Right lobe of liver (tissue), 6 donors: ENCODE data around the gene SLC6A18. TPM values are rescaled to one million over a fixed set of nuclear protein-coding genes. Genes with fewer than 3 reads are reported as not detected.
A peak's percentile ranks its signal among the peaks of the same experiment; 100 is the strongest.

Experiments
- ATAC-seq, 4 donors: fragments of 200-7000 bp; cut with Tn5 transposase; one replicate each; pipeline ENCODE4 v1.9.1; 2020; ENCODE audit warnings: mild to moderate bottlenecking in 4 of 4, moderate library complexity in 4 of 4
- DNase-seq, 3 donors: peaks; one replicate each; pipeline ENCODE4 v3.0.0-alpha.2; 2020
- H3K27ac ChIP-seq, 3 donors: fragments of 200-600 bp; one replicate each; pipeline ENCODE4 v1.8.0; 2022
- H3K27me3 ChIP-seq, 2 donors: fragments of 200-600 bp; one replicate each; pipeline ENCODE4 v1.8.0; 2022
- H3K36me3 ChIP-seq, 4 donors: fragments of 200-600 bp; sonication (generic) in 1 of 4; one replicate each; pipeline versions ENCODE4 v1.5.1 to v1.8.0; 2017 to 2022; ENCODE audit warnings: control low read depth in 1 of 4
- H3K4me1 ChIP-seq, 4 donors: fragments of 200-600 bp; sonication (generic) in 1 of 4; one replicate each; pipeline versions ENCODE4 v1.5.1 to v1.8.0; 2017 to 2022; ENCODE audit warnings: control low read depth in 1 of 4
- H3K4me3 ChIP-seq, 3 donors: fragments of 200-600 bp; one replicate each; pipeline ENCODE4 v1.8.0; 2022
- H3K9me3 ChIP-seq, 4 donors: fragments of 200-600 bp; sonication (generic) in 1 of 4; one replicate each; pipeline versions ENCODE4 v1.5.1 to v1.8.0; 2017 to 2022; ENCODE audit warnings: control low read depth in 1 of 4
- POLR2A ChIP-seq: fragments of 450-650 bp; IDR thresholded peaks from one replicate; pipeline ENCODE4 v1.6.1; 2017; ENCODE audit warnings: antibody characterized with exemption, mild to moderate bottlenecking
- WGBS: methylation state at CpG from one replicate; pipeline ENCODE4 v1.1.6; 2018; ENCODE audit warnings: low coverage, low lambda C conversion rate; ENCODE audit not compliant: insufficient coverage; ENCODE audit errors: missing lambda C conversion rate; 5-methylcytosine and 5-hydroxymethylcytosine counted together
- intact Hi-C, 2 donors: fragments of 100-400 bp; cut with DNase I; formaldehyde crosslinking; loops; one replicate each; pipeline versions ENCODE4 v1.11.2 to v1.14.1; 2022
- total RNA-seq, 6 experiments: library from RNA; depleted of rRNA in 2 of 6; stranded (reverse); fragments of >200 nt in 2 of 6; fragmentation: NEBNext Ultra II Directional in 3 of 6; extraction: Animal tissue kit (Norgen Biotek cat#: 25700) in 3 of 6; gene quantifications; one replicate each; pipeline versions ENCODE4 v1.1.0 to v1.2.4, GENCODE V29; 2016 to 2023
- TF ChIP-seq, protein P1 (sequence below), 4 donors: fragments of 200-600 bp in 3 of 4; fragments of 450-650 bp in 1 of 4; IDR thresholded peaks; one replicate each; pipeline versions ENCODE4 v1.5.1 to v1.8.0; 2016 to 2022; ENCODE audit warnings: antibody characterized with exemption in 4 of 4, mild to moderate bottlenecking in 2 of 4
- donor health status: DM: no; HTN: yes; CAD: no.
- donor health status: DM: no; HTN: no; CAD: no.
- donor health status: DM: no; HTN: no; CAD: no.
- donor health status: DM: no; HTN: yes; CAD: no.
- donor health status: DM: no; HTN: yes; CAD: no.

SLC6A18 gene
- total RNA-seq, 6 experiments from 2014 or later, result not detected

DNA sequence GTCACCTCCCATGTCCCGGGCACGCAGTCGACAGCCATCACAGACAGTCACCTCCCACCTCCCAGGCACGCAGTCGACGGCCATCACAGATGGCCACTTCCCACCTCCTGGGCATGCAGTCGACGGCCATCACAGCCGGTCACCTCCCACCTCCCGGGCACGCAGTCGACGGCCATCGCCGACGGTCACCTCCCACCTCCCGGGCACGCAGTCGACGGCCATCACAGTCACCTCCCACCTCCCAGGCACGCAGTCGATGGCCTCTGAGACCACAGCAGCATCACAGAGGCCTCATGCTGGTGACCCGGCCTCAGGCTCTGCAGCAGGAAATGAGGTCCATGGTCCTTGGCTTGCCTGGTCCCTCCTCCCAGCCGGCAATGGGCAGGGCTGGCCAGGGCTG is 29.3 kb upstream of the SLC6A18 start:
- Histone ChIP-seq H3K4me3 (no peak overlapping the region), H3K4me1 (no peaks in the 10 kb centered on the region), H3K27me3 (no peaks in the 10 kb centered on the region), H3K9me3 (no peaks in the 10 kb centered on the region), H3K36me3 (no peaks in the 10 kb centered on the region), H3K27ac (no peak overlapping the region)
- 77% methylated on average over 7 of the region's 24 CpGs for WGBS
- intact Hi-C loops, result no loop called here
- DNase-seq, result peak in 1 of 3 donors; percentile 40
- ATAC-seq, result no peak
- TF ChIP-seq POLR2A, result no peak
- TF ChIP-seq, protein P1, sequence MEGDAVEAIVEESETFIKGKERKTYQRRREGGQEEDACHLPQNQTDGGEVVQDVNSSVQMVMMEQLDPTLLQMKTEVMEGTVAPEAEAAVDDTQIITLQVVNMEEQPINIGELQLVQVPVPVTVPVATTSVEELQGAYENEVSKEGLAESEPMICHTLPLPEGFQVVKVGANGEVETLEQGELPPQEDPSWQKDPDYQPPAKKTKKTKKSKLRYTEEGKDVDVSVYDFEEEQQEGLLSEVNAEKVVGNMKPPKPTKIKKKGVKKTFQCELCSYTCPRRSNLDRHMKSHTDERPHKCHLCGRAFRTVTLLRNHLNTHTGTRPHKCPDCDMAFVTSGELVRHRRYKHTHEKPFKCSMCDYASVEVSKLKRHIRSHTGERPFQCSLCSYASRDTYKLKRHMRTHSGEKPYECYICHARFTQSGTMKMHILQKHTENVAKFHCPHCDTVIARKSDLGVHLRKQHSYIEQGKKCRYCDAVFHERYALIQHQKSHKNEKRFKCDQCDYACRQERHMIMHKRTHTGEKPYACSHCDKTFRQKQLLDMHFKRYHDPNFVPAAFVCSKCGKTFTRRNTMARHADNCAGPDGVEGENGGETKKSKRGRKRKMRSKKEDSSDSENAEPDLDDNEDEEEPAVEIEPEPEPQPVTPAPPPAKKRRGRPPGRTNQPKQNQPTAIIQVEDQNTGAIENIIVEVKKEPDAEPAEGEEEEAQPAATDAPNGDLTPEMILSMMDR (IDR thresholded peaks at IDR 0.05), result no peak

DNA sequence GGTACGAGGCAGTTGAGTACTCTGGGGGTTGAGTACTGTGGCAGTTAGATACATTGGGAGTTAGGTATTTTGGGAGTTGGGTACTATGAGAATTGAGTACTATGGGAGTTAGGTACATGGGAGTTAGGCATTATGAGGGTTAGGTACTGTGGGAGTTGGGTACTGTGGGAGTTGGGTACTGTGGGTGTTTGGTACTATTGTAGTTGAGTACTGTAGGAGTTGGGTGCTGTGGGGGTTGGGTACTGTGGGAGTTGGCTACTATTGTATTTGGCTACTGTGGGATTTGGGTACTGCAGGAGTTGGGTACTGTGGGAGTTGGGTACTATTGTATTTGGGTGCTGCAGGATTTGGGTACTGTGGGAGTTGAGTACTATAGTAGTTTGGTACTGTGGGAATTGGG is 28.6 kb upstream of the SLC6A18 start:
- DNase-seq (no peak), ATAC-seq (no peak)
- H3K4me3 ChIP-seq, result no peak overlapping the region
- no peaks in the 10 kb centered on the region for H3K4me1 ChIP-seq
- no CpG with 5 or more reads among the region's 1 CpG for WGBS
- H3K27me3 ChIP-seq, result no peaks in the 10 kb centered on the region
- no peaks in the 10 kb centered on the region for H3K9me3 ChIP-seq
- no peaks in the 10 kb centered on the region for H3K36me3 ChIP-seq
- intact Hi-C loops, result no loop called here
- TF ChIP-seq, protein P1 (IDR thresholded peaks at IDR 0.05), result no peak
- no peak for TF ChIP-seq POLR2A
- H3K27ac ChIP-seq, result no peak overlapping the region

DNA sequence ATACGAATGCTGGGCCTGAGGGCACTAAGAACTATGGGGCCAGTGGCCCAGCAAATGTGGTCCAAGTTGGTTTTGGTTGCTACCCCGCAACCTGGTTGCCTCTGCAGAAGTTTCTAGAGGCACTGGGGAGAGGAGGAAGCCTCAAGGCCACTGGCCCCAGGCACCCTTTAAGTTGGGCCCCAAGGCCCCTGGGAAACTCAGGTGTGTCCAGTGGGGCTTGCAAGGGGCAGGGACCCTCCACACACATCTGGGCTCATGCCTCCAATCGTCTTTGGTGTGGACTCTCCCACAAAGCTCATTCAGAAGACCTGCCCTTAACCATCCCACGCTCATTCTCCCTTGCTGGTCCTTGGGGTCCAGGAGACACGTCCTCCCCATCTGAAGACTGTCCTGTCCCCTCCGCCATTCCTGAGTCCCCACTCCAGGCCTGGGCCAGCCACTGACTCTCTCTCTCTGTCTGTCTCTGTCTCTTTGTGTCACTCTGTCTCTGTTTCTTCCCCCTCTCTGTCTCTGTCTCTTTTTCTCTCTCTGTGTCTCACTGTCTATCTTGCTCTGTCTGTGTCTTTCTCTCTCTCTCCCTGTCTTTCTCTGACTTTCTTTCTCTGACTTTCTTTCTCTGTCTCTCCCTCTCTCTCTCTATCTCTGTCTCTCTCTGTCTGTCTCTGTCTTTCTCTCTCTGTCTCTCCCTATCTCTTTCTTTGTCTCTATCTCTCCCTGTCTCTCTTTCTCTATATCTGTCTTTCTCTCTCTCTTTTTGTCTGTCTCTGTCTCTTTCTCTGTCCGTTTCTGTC is 27.1 kb upstream of the SLC6A18 start:
- Histone ChIP-seq H3K4me1 (no peaks in the 10 kb centered on the region), H3K9me3 (no peaks in the 10 kb centered on the region), H3K36me3 (no peaks in the 10 kb centered on the region), H3K27me3 (no peaks in the 10 kb centered on the region), H3K4me3 (no peak overlapping the region), H3K27ac (no peak overlapping the region)
- intact Hi-C loops, result no loop called here
- DNase-seq, result no peak
- no peak for ATAC-seq
- TF ChIP-seq POLR2A, result no peak
- TF ChIP-seq, protein P1 (IDR thresholded peaks at IDR 0.05), result no peak
- WGBS, result 76% methylated on average over 6 of the region's 7 CpGs

DNA sequence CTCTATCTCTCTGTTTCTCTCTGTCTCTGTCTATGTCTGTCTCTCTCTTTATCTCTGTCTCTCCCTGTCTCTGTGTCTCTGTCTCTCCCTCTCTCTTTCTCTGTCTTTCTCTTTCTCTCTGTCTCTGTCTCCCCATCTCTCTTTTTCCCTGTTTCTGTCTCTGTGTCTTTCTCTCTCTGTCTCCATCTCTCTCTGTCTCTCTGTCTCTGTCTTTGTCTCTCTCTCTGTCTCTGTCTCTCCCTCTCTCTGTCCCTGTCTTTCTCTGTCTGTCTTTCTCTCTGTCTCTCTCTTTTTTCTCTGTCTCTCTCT is 25.9 kb upstream of the SLC6A18 start:
- intact Hi-C loops, result no loop called here
- H3K27ac ChIP-seq, result no peak overlapping the region
- H3K4me1 ChIP-seq, result no peaks in the 10 kb centered on the region
- no peaks in the 10 kb centered on the region for H3K36me3 ChIP-seq
- ATAC-seq (no peak), DNase-seq (no peak)
- no peak for TF ChIP-seq POLR2A
- TF ChIP-seq, protein P1 (IDR thresholded peaks at IDR 0.05), result no peak
- no peaks in the 10 kb centered on the region for H3K9me3 ChIP-seq
- H3K4me3 ChIP-seq, result no peak overlapping the region
- H3K27me3 ChIP-seq, result no peaks in the 10 kb centered on the region
